Kidney (tissue), 14 donors: ENCODE data around the gene JPH4. TPM values are rescaled to one million over a fixed set of nuclear protein-coding genes. Genes with fewer than 3 reads are reported as not detected.

Experiments
- DNase-seq, 5 donors: peaks; one replicate each; pipeline ENCODE4 v3.0.0-alpha.2; 2013 to 2020
- FAIRE-seq: peaks from 2 replicates; lab custom pipeline; 2012; peaks lifted over from hg19 to GRCh38; lab: Jason Lieb, UNC
- H3K27ac ChIP-seq, 2 donors: one replicate each; pipeline ENCODE4 v1.7.0; 2013; ENCODE audit warnings: low read depth in 2 of 2, low read length in 2 of 2, inconsistent platforms in 1 of 2
- H3K27me3 ChIP-seq: one replicate; pipeline ENCODE4 v1.7.1; 2013; ENCODE audit warnings: low read length, inconsistent platforms; ENCODE audit not compliant: control insufficient read depth, insufficient read depth
- H3K36me3 ChIP-seq, 3 donors: one replicate each; pipeline versions ENCODE4 v1.7.0 to v1.7.1; 2013; ENCODE audit warnings: low read length in 3 of 3, control low read depth in 1 of 3, inconsistent platforms in 1 of 3; ENCODE audit not compliant: insufficient read depth in 3 of 3, control insufficient read depth in 2 of 3
- H3K4me1 ChIP-seq, 3 donors: one replicate each; pipeline versions ENCODE4 v1.7.0 to v1.7.1; 2013; ENCODE audit warnings: low read length in 3 of 3, inconsistent platforms in 1 of 3, low read depth in 1 of 3; ENCODE audit not compliant: control insufficient read depth in 2 of 3, insufficient read depth in 2 of 3
- H3K4me3 ChIP-seq, 3 donors: one replicate each; pipeline versions ENCODE4 v1.7.0 to v1.8.1; 2013; ENCODE audit warnings: low read length in 3 of 3, control low read depth in 1 of 3, inconsistent platforms in 1 of 3
- H3K9ac ChIP-seq, 3 donors: one replicate each; pipeline versions ENCODE4 v1.7.0 to v1.7.1; 2013; ENCODE audit warnings: low read length in 3 of 3, control low read depth in 1 of 3, inconsistent platforms in 1 of 3
- H3K9me3 ChIP-seq, 3 donors: one replicate each; pipeline versions ENCODE4 v1.7.0 to v1.7.1; 2013; ENCODE audit warnings: low read length in 3 of 3, control low read depth in 1 of 3, inconsistent platforms in 1 of 3; ENCODE audit not compliant: control insufficient read depth in 2 of 3, insufficient read depth in 1 of 3
- CTCF ChIP-seq: IDR thresholded peaks from 3 replicates; pipeline ENCODE4 v1.5.1; 2012; ENCODE audit warnings: mild to moderate bottlenecking, moderate library complexity, borderline replicate concordance; ENCODE audit not compliant: insufficient read depth; ENCODE audit errors: extremely low read depth
- intact Hi-C: fragments of 100-400 bp; cut with DNase I; formaldehyde crosslinking; loops from one replicate; pipeline ENCODE4 v1.11.1; 2022
- polyA plus RNA-seq: library from polyadenylated mRNA; stranded (reverse); fragments of 350-450 nt; fragmentation: Illumina TruSeq; extraction: RNeasy Lipid Tissue Mini Kit (QIAGEN cat#74804); gene quantifications from one replicate; pipeline ENCODE4 v1.2.3, GENCODE V29; 2014; ENCODE audit warnings: low read depth, low replicate concordance; ENCODE audit not compliant: insufficient read depth
- total RNA-seq: library from RNA; stranded (reverse); fragmentation: NEBNext Ultra II Directional; extraction: Animal tissue kit (Norgen Biotek cat#: 25700); gene quantifications from one replicate; pipeline ENCODE4 v1.2.1, GENCODE V29; 2021
- donor health status: control.
- donor health status: control.
- donor health status: control.
- donor health status: control.
- donor health status: control.
- donor health status: DM: yes; HTN: yes; CAD: no.
- donor health status: Normal renal cell carcinoma (clear cell type).

The JPH4 gene
- total and polyA plus RNA-seq, 2 donors from 2014 or later, result 3.6 to 7.0 TPM

DNA sequence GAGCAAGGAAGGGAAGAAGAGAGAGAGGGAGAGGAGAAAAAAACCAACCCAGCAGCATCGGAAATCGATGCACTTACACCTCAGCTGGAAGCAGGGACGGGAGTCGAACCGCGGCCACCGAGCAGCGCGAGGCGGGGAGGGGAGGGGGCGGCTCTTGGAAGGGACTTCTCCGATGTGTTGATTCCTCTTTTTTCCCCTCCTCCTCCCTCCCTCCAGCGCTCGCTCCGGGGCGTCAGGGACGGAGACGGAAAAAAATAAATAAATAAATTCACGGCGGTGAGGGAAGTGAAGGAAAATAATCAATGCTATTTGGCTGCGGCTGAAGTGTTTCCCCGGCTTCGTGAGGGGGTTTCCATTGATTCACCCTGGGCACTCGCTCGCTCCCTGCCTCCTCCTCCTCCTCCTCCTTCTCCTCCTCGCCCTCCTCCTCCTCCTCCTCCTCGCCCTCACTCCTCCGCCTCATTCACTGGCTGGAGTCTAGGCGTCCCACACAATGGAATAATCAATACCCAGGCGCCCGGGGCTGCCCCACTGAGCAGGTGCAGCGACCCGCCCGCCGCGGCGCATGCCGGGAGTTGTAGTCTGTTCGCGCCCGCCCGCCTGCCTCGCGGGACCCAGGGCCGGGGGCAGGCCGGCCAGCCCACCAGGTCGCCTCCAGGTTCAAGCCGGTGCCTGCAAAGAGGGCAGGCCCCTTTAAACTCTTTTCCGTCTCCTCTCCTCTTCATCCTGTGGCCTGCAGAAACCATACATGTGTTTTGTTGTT, 27.1 kb downstream of the JPH4 start, which contains the start of gene ZFHX2:
TSS of gene ZFHX2 (minus strand) at position 500 of the 763 bp plus-strand sequence. CDS start 16,440 bp downstream, outside the sequence.
- peaks cover 4% of the 10 kb centered on the region for H3K27me3 ChIP-seq
- intact Hi-C loops, result no loop called here
- DNase-seq (peak; percentile 83 to 90 (median 89)), FAIRE-seq (no peak)
- TF ChIP-seq CTCF, result no peak
- H3K27ac ChIP-seq, result peak within 1 kb of the TSS; percentile 15 to 63
- H3K4me3 ChIP-seq, result peak within 1 kb of the TSS; percentile 75 to 80 (median 78)
- H3K9me3 ChIP-seq, result no peaks in the 10 kb centered on the region
- H3K9ac ChIP-seq, result peak within 1 kb of the TSS; percentile 59 to 61 (median 59)
- peaks cover 0 to 11% (median 5%) of the 10 kb centered on the region in 3 donors for H3K4me1 ChIP-seq
- no peaks in the 10 kb centered on the region for H3K36me3 ChIP-seq

GRCh38 chr14:23550812-23551265, 27.8 kb downstream of the JPH4 start:
- DNase-seq, result peak in 2 of 5 donors; percentile 38 to 81
- Histone ChIP-seq H3K27me3 (peaks cover 4% of the 10 kb centered on the region), H3K4me3 (peak overlapping the region; percentile 75 to 80 (median 78)), H3K9me3 (no peaks in the 10 kb centered on the region), H3K36me3 (no peaks in the 10 kb centered on the region), H3K9ac (peak overlapping the region; percentile 59 to 61 (median 59)), H3K27ac (peak overlapping the region; percentile 15 to 63), H3K4me1 (peaks cover 0 to 14% (median 7%) of the 10 kb centered on the region in 3 donors)
- TF ChIP-seq CTCF, result no peak
- intact Hi-C loops, result no loop called here
- no peak for FAIRE-seq

DNA sequence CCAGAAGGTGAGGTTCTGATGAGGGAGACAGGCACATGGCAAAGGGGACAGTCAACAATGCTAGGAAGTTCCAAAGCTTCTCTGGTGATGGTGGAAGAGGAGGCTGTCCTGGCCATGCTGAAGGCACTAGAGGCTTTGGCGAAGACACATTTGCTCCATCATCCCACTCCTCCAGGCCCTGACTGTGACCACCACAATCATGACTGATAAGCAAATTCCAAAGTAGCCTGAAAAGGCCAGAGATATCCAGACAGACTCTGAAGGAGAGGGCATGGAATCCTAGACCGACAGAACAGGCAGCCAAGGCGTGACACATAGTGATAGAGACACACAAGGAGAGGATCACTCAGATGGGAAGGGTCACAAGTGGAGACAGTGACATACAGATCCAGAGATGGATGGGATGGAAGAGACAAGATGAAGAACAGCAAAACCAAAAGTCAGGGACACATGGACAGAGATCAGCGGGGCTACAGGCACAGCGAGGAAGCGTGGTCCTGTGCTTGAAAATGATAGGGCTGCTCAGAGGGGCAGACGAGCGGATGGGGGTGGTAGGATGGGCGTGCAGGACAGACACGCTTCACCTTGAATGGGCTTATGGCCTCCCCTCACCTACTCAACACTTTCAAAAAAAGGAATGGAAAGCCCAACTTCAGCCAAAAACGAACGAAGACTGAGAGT, 28.3 kb downstream of the JPH4 start:
- Histone ChIP-seq H3K9me3 (no peaks in the 10 kb centered on the region), H3K4me3 (peak overlapping the region; percentile 28 to 78 (median 75)), H3K4me1 (peaks cover 0 to 15% (median 13%) of the 10 kb centered on the region in 3 donors), H3K27ac (peak overlapping the region; percentile 15 to 63), H3K9ac (peak overlapping the region in 2 of 3 donors; percentile 59 to 61), H3K36me3 (no peaks in the 10 kb centered on the region), H3K27me3 (peaks cover 4% of the 10 kb centered on the region)
- TF ChIP-seq CTCF, result no peak
- intact Hi-C loops, result no loop called here
- FAIRE-seq (no peak), DNase-seq (no peak)
